Esophagus squamous epithelium (tissue), 5 donors: ENCODE measurements around the gene TMEM212. TPM values are rescaled to one million over a fixed set of nuclear protein-coding genes. Genes with fewer than 3 reads are reported as not detected.

Source experiments
- DNase-seq: peaks from one replicate; lab custom pipeline; 2025; lab: John Stamatoyannopoulos, UW
- H3K27ac ChIP-seq, 4 donors: fragments of 200-600 bp; sonication (generic); one replicate each; pipeline ENCODE4 v1.5.1; 2016 to 2019; ENCODE audit warnings: mild to moderate bottlenecking in 1 of 4
- H3K27me3 ChIP-seq, 4 donors: fragments of 200-600 bp; sonication (generic); 1 replicate in 3 of 4; 2 replicates in 1 of 4; pipeline versions ENCODE4 v1.5.1 to v1.6.0; 2017 to 2021; ENCODE audit warnings: antibody characterized with exemption in 1 of 4
- H3K36me3 ChIP-seq, 3 donors: fragments of 200-600 bp; sonication (generic); one replicate each; pipeline ENCODE4 v1.5.1; 2016 to 2019
- H3K4me1 ChIP-seq, 3 donors: fragments of 200-600 bp; sonication (generic); one replicate each; pipeline ENCODE4 v1.5.1; 2017 to 2019
- H3K4me3 ChIP-seq, 4 donors: fragments of 200-600 bp; sonication (generic); 1 replicate in 3 of 4; 2 replicates in 1 of 4; pipeline ENCODE4 v1.5.1; 2016 to 2019; ENCODE audit warnings: mild to moderate bottlenecking in 2 of 4, moderate library complexity in 1 of 4
- H3K9me3 ChIP-seq, 3 donors: fragments of 200-600 bp; sonication (generic); one replicate each; pipeline ENCODE4 v1.5.1; 2016 to 2019
- POLR2A ChIP-seq, 4 donors: fragments of 450-650 bp; IDR thresholded peaks; one replicate each; pipeline ENCODE4 v1.6.1; 2017; ENCODE audit warnings: antibody characterized with exemption in 4 of 4, mild to moderate bottlenecking in 4 of 4, moderate library complexity in 3 of 4
- WGBS, 2 donors: methylation state at CpG; one replicate each; pipeline ENCODE4 v1.1.5; 2018; 5-methylcytosine and 5-hydroxymethylcytosine counted together
- intact Hi-C: fragments of 100-400 bp; cut with DNase I; formaldehyde crosslinking; loops from one replicate; pipeline ENCODE4 v1.15.0; 2022
- total RNA-seq, 4 donors: library from RNA; depleted of rRNA; stranded (reverse); fragments of >200 nt; gene quantifications; one replicate each; pipeline ENCODE4 v1.1.0, GENCODE V29; 2016
- TF ChIP-seq, protein P1 (sequence below), 6 experiments: fragments of 450-650 bp in 4 of 6; fragments of 200-600 bp in 2 of 6; sonication (generic) in 2 of 6; IDR thresholded peaks; one replicate each; pipeline ENCODE4 v1.5.1; 2016 to 2019; ENCODE audit warnings: antibody characterized with exemption in 6 of 6, mild to moderate bottlenecking in 4 of 6, moderate library complexity in 4 of 6
- donor health status: DM: yes; HTN: yes; CAD: no.

TMEM212 gene
- total RNA-seq, 4 donors from 2014 or later = not detected

DNA sequence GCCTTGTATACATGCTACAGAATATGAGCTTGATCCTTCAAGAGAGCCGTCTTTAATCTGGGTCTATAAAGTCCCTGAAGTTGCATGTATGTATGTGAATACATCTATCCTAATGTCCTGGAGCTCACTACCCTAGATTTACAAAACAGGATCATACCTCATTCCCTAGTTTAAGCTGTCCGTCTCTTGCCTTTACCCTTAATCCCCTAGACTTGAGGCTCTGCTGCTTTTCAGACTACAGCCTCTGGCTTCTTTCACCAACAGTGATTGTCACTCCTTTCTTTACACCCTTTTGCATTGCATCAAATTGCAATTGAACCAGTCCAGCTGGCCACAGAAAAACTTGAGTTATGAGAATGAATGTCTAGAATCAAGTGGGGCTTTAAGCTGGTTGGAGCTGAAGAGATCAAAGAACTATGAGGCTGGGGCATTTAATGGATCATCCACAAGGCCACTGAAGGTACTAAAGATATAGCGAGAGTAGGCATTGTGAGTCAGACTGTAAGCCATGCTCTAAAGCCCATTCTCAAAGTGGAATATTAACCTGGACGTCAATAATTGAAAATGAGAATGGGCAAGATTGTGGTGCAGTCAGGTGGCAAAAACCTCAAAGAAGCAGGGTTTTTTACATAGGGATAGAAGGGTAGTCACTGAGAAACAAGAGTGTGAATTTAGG is 20.6 kb upstream of the TMEM212 start:
- DNase-seq = no peak
- Histone ChIP-seq H3K9me3 (no peaks in the 10 kb centered on the region), H3K27ac (no peak overlapping the region), H3K4me3 (no peak overlapping the region), H3K27me3 (no peaks in the 10 kb centered on the region), H3K4me1 (peaks cover 0 to 18% (median 5%) of the 10 kb centered on the region in 3 donors), H3K36me3 (no peaks in the 10 kb centered on the region)
- TF ChIP-seq POLR2A (IDR thresholded peaks at IDR 0.05) = no peak
- TF ChIP-seq, protein P1, sequence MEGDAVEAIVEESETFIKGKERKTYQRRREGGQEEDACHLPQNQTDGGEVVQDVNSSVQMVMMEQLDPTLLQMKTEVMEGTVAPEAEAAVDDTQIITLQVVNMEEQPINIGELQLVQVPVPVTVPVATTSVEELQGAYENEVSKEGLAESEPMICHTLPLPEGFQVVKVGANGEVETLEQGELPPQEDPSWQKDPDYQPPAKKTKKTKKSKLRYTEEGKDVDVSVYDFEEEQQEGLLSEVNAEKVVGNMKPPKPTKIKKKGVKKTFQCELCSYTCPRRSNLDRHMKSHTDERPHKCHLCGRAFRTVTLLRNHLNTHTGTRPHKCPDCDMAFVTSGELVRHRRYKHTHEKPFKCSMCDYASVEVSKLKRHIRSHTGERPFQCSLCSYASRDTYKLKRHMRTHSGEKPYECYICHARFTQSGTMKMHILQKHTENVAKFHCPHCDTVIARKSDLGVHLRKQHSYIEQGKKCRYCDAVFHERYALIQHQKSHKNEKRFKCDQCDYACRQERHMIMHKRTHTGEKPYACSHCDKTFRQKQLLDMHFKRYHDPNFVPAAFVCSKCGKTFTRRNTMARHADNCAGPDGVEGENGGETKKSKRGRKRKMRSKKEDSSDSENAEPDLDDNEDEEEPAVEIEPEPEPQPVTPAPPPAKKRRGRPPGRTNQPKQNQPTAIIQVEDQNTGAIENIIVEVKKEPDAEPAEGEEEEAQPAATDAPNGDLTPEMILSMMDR (IDR thresholded peaks at IDR 0.05) = no peak
- 69 to 86% methylated on average over 4 of the region's 4 CpGs for WGBS, 2 donors
- intact Hi-C loops = loop anchor here (10.0 kb wide), 1 partner anchor 48 kb away; no protein-coding TSS in a partner anchor

DNA sequence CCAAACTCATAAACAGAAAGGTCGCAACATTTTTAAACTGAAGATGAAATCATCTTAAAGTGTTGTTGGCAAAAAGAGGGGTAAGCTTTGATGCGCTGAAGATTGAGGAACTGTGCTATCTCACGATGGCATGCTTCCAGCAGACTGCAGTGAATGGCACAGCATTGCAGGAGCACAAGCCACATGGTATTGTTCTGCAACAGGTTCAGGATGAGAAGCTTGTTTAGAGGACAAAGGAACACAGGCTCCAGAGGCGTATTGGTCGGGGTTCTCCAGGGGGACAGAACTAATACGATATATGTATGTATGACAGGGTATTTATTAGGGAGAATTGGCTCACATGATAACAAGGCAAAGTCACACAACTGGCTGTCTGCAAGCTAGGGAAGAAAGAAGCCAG is 19.0 kb upstream of the TMEM212 start:
- no peak for TF ChIP-seq POLR2A (IDR thresholded peaks at IDR 0.05)
- TF ChIP-seq, protein P1 (IDR thresholded peaks at IDR 0.05) = no peak
- no peaks in the 10 kb centered on the region for H3K27me3 ChIP-seq
- no peak for DNase-seq
- no peaks in the 10 kb centered on the region for H3K9me3 ChIP-seq
- 73 to 76% methylated on average over 6 of the region's 6 CpGs for WGBS, 2 donors
- no peak overlapping the region for H3K27ac ChIP-seq
- no peak overlapping the region for H3K4me3 ChIP-seq
- H3K36me3 ChIP-seq = no peaks in the 10 kb centered on the region
- peaks cover 0 to 24% (median 8%) of the 10 kb centered on the region in 3 donors for H3K4me1 ChIP-seq
- intact Hi-C loops = loop anchor here (10.0 kb wide), 1 partner anchor 49 kb away; no protein-coding TSS in a partner anchor

DNA sequence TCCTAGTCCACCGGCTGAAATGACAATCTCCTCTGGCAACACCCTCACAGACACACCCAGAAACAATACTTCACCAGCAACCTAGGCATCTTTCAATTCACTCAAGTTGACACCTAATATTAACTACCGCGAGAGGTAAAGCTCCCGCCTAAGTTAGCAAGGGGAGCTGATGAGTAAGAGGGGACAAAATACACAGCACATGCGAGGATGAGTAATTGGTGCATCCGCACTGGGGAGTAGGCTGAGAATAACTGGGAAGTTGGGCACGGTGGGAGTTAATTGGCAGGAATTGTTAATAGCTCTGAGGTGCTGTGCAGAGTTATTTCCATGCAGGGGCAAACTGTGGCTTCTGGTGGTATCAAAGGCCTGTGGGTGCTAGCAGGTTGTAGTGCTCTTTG is 18.3 kb upstream of the TMEM212 start:
- Histone ChIP-seq H3K27ac (peak overlapping the region in 3 of 4 donors; percentile 39 to 79 (median 66)), H3K9me3 (no peaks in the 10 kb centered on the region), H3K36me3 (no peaks in the 10 kb centered on the region), H3K4me1 (peaks cover 0 to 31% (median 12%) of the 10 kb centered on the region in 3 donors), H3K4me3 (no peak overlapping the region), H3K27me3 (no peaks in the 10 kb centered on the region)
- no peak for DNase-seq
- no peak for TF ChIP-seq POLR2A (IDR thresholded peaks at IDR 0.05)
- TF ChIP-seq, protein P1 (IDR thresholded peaks at IDR 0.05) = no peak
- intact Hi-C loops = loop anchor here (10.0 kb wide), 1 partner anchor 50 kb away; no protein-coding TSS in a partner anchor
- 56 to 79% methylated on average over 7 of the region's 7 CpGs for WGBS, 2 donors

DNA sequence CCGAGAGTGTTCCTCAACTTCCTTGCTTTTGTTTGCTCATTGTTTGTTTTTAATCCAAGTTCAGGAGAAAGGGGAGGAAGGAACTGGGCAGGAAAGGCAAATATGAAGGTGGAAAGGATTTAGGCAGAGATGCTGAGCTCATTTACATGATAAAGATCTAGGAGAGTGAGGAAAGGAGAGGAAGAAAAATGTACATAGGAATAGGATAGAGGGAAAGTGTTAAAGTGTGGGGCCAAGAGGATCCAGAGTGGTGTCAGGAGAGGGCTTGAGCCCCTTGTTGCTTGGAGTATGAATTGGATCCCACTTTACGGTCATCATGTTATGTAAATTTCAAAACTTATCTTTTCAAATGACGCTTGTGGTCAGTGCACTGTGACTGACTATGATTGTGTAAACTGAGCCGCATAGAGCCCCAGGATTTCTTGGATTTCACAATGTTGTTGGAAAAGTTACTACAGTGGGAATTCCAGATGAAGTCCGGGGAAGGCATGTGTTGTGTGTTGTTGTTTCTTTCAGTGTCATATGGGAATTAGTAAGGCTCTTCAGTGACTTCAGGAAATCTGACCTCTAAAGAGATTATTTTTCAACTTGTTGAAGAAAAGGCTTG is 17.8 kb upstream of the TMEM212 start:
- H3K4me3 ChIP-seq = no peak overlapping the region
- WGBS, 2 donors = 48 to 57% methylated on average over 5 of the region's 5 CpGs
- intact Hi-C loops = loop anchor here (10.0 kb wide), 1 partner anchor 51 kb away; no protein-coding TSS in a partner anchor
- H3K27me3 ChIP-seq = no peaks in the 10 kb centered on the region
- TF ChIP-seq, protein P1 (IDR thresholded peaks at IDR 0.05) = no peak
- TF ChIP-seq POLR2A (IDR thresholded peaks at IDR 0.05) = no peak
- no peaks in the 10 kb centered on the region for H3K36me3 ChIP-seq
- peaks cover 0 to 36% (median 16%) of the 10 kb centered on the region in 3 donors for H3K4me1 ChIP-seq
- peak overlapping the region in 3 of 4 donors; percentile 39 to 79 (median 66) for H3K27ac ChIP-seq
- no peaks in the 10 kb centered on the region for H3K9me3 ChIP-seq
- no peak for DNase-seq

DNA sequence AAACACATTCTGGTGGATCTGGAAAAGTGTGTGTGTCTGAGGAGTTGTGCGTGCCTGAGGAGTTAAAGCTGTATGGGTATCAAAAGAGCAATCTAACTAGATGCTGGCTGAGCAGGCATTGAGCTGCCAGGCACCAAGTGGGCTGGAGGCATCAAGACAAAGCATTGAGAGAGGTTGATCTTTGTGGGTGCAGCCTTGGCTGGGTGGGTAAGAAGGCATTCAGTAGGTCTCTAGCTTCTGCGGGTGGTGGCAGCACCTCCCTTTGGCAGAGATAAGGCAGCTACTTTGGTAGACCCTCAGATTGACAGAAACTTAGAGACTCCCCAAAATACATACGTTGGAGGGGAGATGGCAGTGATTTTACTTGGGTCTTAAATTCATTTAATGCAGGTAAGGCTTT is 15.8 kb upstream of the TMEM212 start:
- H3K4me3 ChIP-seq = no peak overlapping the region
- no peak for TF ChIP-seq POLR2A (IDR thresholded peaks at IDR 0.05)
- TF ChIP-seq, protein P1 (IDR thresholded peaks at IDR 0.05) = no peak
- DNase-seq = no peak
- no peaks in the 10 kb centered on the region for H3K36me3 ChIP-seq
- no peaks in the 10 kb centered on the region for H3K9me3 ChIP-seq
- no peaks in the 10 kb centered on the region for H3K27me3 ChIP-seq
- 86 to 89% methylated on average over 3 of the region's 3 CpGs for WGBS, 2 donors
- intact Hi-C loops = loop anchor here (10.0 kb wide), 1 partner anchor 53 kb away; no protein-coding TSS in a partner anchor
- no peak overlapping the region for H3K27ac ChIP-seq
- peaks cover 0 to 39% (median 18%) of the 10 kb centered on the region in 3 donors for H3K4me1 ChIP-seq
